Measurements from ENCODE around the gene COMTD1. TPM values are rescaled to one million over a fixed set of nuclear protein-coding genes. Genes with fewer than 3 reads are reported as not detected.

The COMTD1 gene
- total and polyA plus RNA-seq, 2 of the 13 experiments (the other 11 are each of a cell fraction or from before 2014, with no cell fraction given), result 11.8 to 18.4 TPM

DNA sequence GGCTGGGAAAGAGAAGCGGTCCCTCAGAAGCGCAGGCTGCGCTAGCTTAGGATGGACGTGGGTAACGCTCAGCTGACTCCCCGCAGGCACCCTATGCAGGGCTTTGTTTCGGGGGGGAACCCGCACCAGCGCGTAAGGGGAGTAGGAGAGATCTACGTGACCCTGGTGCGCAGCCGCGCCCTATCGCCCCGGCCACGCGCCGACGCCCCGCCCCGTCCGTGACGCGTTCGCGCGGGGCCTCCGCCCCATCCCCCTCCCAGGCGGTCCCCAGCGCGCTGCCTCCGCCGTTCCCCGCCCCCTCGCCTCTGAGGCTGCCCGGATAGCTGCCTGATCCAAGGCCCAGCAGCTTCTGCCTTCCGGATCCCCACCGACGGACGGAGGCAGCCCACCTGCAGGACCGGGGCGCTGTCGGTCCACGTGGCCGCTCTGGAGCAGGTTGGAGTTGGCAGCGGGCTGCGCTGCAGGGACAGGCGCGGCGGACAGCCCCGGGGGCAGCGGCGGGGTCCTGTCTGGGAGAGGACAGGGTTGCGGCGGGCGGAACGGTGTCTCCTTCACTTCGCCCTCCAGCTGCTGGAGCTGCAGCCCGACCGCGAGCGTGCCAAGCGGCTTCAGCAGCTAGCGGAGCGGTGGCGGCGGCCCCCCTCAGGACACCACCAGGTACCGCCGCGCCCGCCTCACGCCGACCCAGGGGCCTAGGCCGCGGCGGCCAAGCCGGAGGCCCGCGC, 25.3 kb downstream of the COMTD1 start, which contains the start of gene VDAC2 (continued):
- TF ChIP-seq NR2C2 (CRISPR knock-in tag; IDR thresholded peaks at IDR 0.05; ENCODE audit: borderline replicate concordance) (peak; percentile 92), ZNF709 (CRISPR knock-in tag; IDR thresholded peaks at IDR 0.05) (peak; percentile 96), NFE2L2 (IDR thresholded peaks at IDR 0.05; ENCODE audit: low read length) (no peak), ZNF572 (CRISPR knock-in tag; IDR thresholded peaks at IDR 0.05) (peak; percentile 81; the same call in 1 of the 2 replicates), PRMT3 (CRISPR knock-in tag; IDR thresholded peaks at IDR 0.05; ENCODE audit: borderline replicate concordance, low read depth) (0 out of 2 replicates have a peak, but pooled peaks have one; percentile 36), NFYC (CRISPR knock-in tag; IDR thresholded peaks at IDR 0.05) (no peak), IRX3 (CRISPR knock-in tag; IDR thresholded peaks at IDR 0.05; ENCODE audit: borderline replicate concordance, low read depth) (peak; percentile 54; the same call in 1 of the 2 replicates), KLF15 (CRISPR knock-in tag; IDR thresholded peaks at IDR 0.05; ENCODE audit: borderline replicate concordance) (no peak), ZNF878 (CRISPR knock-in tag; IDR thresholded peaks at IDR 0.05) (no peak), ZNF713 (CRISPR knock-in tag; IDR thresholded peaks at IDR 0.05) (0 out of 2 replicates have a peak, but pooled peaks have one; percentile 26), REXO4 (CRISPR knock-in tag; IDR thresholded peaks at IDR 0.05; ENCODE audit: borderline replicate concordance) (no peak), ZNF782 (CRISPR knock-in tag; IDR thresholded peaks at IDR 0.05; ENCODE audit: borderline replicate concordance) (peak; percentile 56; the same call in 1 of the 2 replicates), ELF3 (CRISPR knock-in tag; IDR thresholded peaks at IDR 0.05) (peak; percentile 65), ZC3H4 (CRISPR knock-in tag; IDR thresholded peaks at IDR 0.05; ENCODE audit: borderline replicate concordance) (no peak; the same call in 1 of the 2 replicates), NCOA5 (CRISPR knock-in tag; IDR thresholded peaks at IDR 0.05) (no peak)
- TF ChIP-seq, protein P1, sequence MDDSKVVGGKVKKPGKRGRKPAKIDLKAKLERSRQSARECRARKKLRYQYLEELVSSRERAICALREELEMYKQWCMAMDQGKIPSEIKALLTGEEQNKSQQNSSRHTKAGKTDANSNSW (CRISPR knock-in tag; IDR thresholded peaks at IDR 0.05; ENCODE audit: borderline replicate concordance), result no peak
- TF ChIP-seq, protein P2, sequence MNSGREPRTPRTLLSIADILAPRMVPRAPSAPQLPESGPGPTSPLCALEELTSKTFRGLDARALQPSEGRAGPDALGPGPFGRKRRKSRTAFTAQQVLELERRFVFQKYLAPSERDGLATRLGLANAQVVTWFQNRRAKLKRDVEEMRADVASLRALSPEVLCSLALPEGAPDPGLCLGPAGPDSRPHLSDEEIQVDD (CRISPR knock-in tag; IDR thresholded peaks at IDR 0.05; ENCODE audit: borderline replicate concordance), result no peak; the same call in 1 of the 2 replicates
- TF ChIP-seq, protein P3, sequence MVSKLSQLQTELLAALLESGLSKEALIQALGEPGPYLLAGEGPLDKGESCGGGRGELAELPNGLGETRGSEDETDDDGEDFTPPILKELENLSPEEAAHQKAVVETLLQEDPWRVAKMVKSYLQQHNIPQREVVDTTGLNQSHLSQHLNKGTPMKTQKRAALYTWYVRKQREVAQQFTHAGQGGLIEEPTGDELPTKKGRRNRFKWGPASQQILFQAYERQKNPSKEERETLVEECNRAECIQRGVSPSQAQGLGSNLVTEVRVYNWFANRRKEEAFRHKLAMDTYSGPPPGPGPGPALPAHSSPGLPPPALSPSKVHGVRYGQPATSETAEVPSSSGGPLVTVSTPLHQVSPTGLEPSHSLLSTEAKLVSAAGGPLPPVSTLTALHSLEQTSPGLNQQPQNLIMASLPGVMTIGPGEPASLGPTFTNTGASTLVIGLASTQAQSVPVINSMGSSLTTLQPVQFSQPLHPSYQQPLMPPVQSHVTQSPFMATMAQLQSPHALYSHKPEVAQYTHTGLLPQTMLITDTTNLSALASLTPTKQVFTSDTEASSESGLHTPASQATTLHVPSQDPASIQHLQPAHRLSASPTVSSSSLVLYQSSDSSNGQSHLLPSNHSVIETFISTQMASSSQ (IDR thresholded peaks at IDR 0.05; ENCODE audit: low read depth), result no peak
- TF ChIP-seq, protein P3 (CRISPR knock-in tag; IDR thresholded peaks at IDR 0.05; ENCODE audit: borderline replicate concordance), result peak; percentile 85
- TF ChIP-seq, protein P4, sequence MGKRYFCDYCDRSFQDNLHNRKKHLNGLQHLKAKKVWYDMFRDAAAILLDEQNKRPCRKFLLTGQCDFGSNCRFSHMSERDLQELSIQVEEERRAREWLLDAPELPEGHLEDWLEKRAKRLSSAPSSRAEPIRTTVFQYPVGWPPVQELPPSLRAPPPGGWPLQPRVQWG (CRISPR knock-in tag; IDR thresholded peaks at IDR 0.05; ENCODE audit: borderline replicate concordance, low read depth), result no peak
- TF ChIP-seq, protein P5, sequence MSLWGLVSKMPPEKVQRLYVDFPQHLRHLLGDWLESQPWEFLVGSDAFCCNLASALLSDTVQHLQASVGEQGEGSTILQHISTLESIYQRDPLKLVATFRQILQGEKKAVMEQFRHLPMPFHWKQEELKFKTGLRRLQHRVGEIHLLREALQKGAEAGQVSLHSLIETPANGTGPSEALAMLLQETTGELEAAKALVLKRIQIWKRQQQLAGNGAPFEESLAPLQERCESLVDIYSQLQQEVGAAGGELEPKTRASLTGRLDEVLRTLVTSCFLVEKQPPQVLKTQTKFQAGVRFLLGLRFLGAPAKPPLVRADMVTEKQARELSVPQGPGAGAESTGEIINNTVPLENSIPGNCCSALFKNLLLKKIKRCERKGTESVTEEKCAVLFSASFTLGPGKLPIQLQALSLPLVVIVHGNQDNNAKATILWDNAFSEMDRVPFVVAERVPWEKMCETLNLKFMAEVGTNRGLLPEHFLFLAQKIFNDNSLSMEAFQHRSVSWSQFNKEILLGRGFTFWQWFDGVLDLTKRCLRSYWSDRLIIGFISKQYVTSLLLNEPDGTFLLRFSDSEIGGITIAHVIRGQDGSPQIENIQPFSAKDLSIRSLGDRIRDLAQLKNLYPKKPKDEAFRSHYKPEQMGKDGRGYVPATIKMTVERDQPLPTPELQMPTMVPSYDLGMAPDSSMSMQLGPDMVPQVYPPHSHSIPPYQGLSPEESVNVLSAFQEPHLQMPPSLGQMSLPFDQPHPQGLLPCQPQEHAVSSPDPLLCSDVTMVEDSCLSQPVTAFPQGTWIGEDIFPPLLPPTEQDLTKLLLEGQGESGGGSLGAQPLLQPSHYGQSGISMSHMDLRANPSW (CRISPR knock-in tag; IDR thresholded peaks at IDR 0.05; ENCODE audit: borderline replicate concordance), result no peak
